CD4-positive, alpha-beta T cell treated with Interleukin-2 at 100 ng/mL for 4 hours (primary cell): Measurements from ENCODE around the gene PPP1R37.

Experiments
- DNase-seq: peaks from one replicate; pipeline ENCODE4 v3.0.0-alpha.2; 2020; ENCODE audit warnings: low spot score

The PPP1R37 gene, protein sequence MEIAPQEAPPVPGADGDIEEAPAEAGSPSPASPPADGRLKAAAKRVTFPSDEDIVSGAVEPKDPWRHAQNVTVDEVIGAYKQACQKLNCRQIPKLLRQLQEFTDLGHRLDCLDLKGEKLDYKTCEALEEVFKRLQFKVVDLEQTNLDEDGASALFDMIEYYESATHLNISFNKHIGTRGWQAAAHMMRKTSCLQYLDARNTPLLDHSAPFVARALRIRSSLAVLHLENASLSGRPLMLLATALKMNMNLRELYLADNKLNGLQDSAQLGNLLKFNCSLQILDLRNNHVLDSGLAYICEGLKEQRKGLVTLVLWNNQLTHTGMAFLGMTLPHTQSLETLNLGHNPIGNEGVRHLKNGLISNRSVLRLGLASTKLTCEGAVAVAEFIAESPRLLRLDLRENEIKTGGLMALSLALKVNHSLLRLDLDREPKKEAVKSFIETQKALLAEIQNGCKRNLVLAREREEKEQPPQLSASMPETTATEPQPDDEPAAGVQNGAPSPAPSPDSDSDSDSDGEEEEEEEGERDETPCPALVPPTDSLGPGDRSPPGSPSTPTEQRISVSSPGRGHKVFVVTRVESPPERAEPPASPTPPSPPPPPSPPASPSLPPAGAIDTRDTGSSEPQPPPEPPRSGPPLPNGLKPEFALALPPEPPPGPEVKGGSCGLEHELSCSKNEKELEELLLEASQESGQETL

DNA sequence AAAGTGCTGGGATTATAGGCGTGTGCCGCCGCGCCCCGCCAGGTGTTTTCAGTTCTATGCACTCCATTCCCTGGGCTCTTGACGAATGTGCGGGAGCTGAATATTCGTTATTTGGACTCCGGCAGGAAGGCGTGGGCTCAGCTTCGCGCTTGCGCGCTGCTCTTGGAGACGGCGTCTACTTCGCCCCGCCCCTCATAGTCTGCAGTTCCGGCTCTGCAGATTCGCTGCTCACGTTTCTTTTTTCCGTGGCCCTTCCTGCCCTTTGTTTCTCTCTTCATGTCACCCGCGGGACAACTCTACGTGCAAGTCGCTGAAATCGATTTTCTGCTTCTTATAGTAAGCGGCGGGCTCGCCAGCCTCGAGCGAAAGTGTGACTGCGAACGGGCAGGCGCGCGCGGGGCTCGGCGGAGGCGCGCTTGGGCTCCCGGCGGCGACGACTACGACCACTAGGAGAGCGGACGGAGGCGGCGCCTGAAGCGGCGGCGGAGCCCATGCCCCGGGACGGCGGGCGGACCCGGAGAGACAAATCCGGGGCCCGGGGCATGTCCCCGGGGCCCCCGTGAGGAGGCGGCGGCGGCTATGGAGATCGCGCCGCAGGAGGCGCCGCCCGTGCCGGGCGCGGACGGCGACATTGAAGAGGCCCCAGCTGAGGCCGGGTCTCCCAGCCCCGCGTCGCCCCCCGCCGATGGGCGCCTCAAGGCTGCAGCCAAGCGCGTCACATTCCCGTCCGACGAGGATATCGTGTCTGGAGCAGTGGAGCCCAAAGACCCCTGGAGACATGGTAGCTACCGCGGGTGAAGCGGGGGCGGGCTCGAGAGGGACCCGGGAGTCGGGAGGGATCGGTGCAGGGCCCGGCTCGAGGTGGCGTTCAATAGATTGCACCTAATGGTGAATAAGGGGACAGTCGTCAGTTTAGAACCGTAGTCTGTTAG lies at the start of gene PPP1R37:
Gene PPP1R37, plus strand, starts transcription at position 433 of the 932 bp plus-strand sequence. Its CDS starts 147 bp downstream, at position 580.
- DNase-seq: peak; percentile 95

DNA sequence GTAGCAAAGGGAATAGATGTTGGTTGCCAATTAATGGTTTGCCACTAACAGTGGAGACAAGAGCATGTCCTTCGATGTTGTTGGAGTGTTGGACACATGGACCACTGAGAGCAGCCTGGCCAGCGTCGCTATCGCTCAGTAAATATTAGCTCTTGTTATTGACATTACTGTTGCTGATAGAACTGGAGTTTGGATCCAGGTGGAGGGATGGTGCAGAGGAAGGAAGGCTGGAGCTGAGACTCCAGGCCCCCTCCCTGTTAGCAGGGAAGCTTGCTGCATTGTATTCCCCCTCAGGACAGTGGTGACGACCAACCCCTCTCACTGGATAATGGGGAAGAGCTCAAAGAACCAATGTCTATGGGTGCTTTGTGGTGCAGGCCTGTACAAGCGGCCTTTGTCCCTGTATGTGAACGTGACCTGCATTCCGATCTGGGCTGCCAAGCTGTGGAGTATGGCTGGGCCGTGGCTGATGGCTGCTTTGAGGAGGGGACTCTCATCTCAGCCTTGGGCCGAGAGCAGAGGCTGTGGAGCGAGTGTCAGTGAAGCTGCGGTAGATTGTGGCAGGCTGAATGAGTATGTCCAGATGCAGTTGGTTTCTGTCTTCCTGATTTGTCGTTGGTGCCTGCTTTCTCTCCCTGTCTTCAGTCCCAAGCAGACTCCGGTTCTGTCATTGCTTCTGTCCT lies 47.2 kb upstream of the PPP1R37 start:
- no peak for DNase-seq

DNA sequence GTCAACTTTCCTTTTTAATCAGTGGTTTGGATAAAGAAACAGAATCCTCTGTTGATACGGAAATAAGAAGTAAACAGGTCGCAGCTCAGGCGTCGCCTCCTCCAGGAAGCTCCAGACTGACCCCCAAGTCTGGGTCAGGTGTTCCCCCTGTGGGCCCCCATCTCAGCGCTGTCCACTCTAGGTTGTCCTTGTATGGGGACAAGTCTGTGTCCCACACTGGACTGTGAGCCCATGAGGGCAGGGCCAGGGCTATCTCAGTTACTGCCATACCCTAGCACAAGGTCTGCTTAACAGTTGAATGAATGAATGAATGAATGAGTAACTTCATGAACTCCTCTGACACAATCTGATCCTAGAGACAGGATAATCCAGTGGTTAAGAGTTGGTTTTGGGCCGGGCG lies 46.6 kb upstream of the PPP1R37 start:
- DNase-seq: no peak

DNA sequence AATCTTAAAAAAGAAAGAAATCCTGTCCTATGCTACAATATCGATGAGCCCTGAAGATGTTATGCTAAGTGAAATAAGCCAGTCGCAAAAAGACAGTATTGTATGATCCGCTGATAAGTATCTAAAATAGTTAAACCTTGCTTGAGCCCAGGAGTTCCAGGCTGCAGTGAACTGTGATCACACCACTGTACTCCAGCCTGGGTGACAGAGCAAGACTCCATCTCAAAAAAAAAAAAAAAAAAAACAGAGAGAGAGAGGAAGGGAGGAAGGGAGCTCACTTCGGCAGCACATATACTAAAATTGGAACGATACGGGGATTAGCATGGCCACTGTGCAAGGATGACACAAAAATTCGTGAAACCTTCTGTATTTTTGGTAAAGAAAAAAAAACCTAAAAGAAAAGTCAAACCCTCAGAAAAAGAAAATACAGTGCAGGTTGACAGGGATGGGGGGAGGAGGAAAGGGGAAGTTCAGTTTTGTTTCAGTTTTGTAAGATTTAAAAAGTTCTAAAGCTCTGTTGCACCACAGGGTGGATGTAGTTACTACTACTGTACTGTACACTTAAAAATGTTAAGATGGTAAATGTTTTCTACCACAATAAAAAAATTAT lies 45.7 kb upstream of the PPP1R37 start:
- no peak for DNase-seq

DNA sequence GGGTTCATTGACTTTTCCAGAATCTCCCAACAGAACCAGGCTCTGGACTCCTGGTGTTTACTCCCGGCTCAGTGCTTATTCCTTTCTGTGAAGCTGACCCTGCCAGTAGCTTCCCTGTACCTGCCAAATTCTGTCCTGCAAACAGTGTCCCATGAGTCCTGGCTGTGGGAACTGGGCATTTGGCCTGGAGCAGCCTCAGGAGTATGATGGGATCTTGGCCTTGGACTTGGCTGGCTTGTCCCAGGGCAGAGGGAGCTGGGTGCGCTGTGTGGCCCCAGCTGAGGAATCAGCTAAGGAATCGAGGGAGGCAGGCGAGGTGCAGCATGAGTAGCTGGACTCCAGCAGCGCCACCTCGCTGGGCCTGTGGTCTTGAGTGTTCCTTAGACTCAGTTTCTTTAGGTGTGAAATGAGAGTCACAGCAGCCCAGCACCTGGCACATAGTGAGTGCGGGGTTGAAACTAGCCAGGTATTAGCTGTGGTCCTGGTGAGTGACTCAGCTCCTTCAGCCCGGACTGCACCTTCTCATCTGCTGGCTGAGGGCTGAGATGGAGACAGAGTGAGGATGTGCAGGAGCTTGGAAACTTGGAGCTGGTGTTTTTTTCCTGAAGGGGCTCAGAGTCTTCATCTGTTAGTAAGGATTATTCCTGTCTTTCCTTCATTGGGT lies 43.8 kb upstream of the PPP1R37 start:
- DNase-seq: no peak

DNA sequence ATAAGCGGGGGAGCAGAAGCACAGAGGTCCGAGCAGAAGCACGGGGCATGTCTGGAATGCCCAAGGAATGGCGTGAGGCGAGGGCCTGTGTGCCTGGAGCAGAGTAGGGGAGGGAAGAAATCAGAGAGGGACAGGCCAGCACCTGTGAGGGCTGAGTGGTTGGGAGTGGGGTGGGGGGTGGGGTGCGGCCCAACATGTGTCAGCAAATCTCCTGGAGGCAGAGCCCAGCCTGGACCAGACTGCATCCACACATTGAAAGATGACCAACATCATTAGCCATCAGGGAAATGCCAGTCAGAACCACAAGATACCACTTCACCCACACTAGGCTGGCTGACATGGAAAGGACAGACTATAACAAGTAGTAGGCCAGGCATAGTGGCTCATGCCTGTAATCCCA lies 42.9 kb upstream of the PPP1R37 start:
- no peak for DNase-seq

DNA sequence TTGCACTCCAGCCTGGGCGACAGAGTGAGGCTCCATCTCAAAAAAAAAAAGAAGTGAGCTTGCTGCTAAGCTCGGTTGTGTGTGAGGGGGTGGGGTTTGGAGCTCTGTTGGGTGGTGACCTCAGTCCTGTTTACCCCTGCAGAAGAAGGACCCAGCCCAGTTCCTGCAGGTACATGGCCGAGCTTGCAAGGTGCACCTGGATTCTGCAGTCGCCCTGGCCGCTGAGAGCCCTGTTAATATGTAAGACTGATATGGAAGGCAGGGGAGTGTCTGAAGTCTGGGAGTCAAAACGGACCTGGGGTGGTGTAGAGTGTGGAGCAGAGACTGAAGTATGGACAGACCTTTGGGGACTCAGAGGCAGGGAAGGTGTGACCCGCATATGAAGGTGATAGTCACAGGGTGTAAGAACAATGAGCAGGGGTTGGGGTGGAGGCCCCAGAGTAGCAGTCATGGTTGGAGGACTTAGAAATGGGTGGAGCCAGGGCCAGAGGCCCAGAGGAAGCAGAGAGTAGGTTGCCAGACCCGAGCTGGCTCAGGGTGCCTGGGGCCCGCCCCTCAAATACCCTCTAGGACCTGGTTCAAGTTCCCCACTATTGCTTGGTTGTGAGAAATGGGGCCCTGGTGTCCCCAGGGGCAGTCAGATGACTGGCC lies 40.9 kb upstream of the PPP1R37 start:
- DNase-seq: no peak

DNA sequence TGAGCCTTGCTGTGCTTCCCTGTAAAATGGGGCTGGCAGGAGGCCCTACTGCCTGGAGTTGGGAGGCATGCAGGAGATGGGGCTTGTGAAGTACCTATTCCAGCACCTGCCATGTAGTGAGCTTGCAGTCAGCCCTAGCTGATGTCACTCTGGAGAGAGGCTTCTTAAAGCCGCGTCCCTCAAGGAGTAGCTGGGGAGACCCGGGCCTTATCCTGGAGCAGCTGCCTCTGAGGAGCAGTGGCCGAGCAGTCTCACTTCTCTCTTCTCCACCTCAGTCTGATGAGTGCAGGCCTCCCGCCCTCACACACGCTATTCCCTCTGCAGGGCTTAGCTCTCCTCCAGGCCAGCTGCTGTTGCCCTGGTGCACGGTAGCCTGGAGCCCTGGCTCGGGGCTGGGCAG lies 36.1 kb upstream of the PPP1R37 start:
- no peak for DNase-seq

DNA sequence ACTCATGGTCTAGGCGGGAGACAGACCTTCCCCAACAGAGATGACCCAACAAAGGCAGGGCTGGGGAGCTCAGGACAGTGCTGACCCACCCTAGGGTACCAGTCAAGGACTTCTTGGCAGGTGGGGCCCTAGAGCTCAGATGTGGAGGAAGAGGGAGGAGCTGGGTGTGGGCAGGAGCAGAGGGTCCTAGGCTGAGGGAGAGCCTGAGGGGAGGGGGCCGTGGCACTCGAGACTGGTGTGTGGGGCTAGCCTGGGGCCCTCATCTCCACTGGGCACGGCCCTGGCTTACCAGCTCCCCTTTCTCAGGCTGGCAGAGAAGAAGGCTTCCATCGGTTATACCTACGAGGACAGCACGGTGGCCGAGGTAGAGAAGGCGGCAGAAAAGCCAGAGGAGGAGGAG lies 35.5 kb upstream of the PPP1R37 start:
- DNase-seq: no peak

DNA sequence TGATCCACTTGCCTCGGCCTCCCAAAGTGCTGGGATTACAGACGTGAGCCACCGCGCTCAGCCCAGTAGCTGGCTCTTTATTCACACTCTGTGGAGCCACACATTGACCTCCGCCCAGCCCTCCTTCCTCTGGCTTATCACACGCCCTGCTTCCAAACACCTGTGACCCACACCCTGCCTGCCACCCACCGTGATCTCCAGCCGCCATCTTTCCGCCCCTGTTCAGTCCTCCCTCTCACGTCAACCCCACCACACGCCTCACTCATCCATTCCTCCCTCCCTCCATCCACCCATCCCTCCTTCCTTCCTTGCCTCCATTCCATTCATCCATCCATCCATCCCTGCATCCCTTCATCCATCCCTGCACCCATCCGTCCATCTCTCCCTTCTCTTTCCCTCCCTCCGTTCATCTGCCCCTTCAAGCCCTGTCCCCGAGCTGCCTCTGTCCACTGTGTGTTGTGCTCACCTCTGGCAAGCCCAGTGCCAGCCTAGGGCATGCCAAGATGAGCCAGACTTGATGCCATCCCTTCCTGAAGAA lies 34.3 kb upstream of the PPP1R37 start:
- no peak for DNase-seq

DNA sequence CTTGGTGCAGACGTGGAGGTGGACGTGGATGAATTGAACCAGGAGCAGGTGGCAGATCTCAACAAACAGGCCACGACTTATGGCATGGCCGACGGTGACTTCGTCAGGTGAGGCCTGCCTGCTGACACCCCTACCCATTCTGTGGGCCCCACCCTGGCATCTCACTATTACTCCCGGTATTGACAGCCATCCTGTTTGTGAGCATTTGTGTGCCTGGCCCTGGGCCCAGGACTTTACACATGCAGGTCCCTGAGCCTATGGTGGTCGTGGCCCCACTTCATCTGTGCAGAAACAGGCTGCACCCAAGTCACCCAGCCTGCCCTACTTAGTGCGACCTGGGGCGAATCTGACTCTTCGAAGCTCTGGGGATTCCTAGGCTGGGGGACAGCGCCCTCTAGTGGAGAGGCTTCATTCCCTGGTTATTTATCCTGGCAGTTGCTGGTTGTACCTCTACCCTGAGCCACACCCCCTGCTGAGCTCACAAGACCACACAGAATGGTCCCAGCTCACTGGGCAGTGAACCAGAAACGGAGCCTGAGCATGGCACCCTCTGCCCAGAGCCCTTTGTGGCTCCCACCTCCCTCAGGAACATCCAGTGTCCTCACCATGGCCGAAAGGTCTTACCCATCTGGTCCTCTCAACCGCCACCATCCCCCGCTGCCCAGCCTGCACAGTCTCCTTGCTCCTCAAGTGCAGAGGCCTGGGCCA lies 33.6 kb upstream of the PPP1R37 start:
- peak; percentile 87 for DNase-seq

DNA sequence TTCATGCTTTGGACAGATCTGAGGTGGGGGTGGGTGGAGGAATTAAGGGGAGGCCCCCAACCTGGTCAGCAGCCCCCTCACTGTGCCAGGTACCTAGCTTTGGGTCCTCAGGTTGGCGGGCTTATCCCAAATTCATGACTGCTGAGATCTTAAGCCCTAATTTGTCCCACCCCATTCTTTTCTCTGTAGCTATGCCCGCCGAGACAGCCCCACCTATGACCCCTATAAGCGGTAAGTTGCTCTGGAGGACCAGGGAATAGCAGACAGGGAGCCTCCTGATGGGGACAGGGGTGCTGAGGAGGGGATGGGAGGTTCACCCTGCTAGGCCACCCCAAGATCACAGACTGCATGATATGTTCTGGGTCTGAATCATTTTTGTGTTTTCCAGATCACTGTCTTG lies 31.0 kb upstream of the PPP1R37 start:
- DNase-seq: no peak

DNA sequence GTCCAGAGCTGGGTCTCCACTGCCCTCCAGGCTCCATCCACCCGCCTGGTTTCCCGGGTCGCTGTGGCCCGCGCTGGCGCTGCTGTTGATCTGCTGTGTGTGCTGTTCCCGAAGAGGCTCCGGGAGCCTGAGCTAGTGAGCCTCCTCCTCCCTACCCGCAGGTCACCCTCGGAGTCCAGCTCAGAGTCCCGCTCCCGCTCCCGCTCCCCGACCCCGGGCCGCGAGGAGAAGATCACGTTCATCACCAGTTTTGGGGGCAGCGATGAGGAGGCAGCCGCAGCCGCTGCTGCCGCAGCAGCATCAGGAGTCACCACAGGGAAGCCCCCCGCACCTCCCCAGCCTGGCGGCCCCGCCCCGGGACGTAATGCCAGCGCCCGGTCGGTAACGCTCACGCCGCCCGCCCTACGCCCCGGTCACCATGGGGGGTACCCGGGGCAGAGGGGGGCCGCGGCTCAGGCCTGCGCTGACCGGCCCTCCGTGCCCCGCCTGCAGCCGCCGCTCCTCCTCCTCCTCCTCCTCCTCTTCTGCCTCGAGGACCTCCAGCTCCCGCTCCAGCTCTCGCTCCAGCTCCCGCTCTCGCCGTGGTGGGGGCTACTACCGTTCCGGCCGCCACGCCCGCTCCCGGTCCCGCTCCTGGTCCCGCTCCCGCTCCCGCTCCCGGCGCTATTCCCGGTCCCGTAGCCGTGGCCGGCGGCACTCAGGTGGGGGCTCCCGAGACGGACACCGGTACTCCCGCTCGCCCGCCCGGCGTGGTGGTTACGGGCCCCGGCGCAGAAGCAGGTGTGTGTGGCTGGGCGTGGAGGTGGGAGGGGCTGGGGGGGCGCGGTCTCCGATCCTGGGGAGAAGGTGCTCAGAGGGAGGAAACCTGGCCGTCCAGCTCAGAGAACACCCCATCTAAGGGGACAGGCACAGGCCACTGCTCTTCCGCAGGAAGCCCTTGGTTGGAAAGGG lies 28.9 kb upstream of the PPP1R37 start:
- DNase-seq: no peak

DNA sequence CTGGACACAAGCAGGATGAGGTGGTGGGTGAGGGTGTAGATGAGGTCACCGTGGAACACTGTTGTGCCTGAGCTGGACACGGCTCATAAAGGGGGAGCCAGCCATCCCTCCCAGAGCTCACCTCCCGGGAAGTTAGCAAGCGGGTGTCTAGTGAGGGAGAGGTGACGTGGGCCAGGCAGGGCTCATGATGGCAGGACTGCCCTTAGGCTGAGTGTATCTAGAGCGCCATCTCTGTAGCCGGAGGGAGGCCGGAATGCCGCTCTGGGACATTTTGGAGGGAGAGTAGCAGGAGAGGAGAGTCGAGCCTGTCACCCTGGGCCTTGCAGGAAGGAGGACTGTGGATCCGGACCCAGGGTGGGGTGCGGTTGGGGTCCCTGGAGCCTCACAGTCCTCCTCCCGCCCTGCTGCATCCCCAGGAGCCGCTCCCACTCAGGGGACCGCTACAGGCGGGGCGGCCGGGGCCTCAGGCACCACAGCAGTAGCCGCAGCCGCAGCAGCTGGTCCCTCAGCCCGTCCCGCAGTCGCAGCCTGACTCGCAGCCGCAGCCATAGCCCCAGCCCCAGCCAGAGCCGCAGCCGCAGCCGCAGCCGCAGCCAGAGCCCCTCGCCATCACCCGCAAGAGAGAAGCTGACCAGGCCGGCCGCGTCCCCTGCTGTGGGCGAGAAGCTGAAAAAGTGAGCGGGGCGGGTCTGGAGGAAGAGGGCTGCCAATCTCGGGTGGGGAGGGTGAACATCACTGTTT lies 25.9 kb upstream of the PPP1R37 start:
- no peak for DNase-seq

DNA sequence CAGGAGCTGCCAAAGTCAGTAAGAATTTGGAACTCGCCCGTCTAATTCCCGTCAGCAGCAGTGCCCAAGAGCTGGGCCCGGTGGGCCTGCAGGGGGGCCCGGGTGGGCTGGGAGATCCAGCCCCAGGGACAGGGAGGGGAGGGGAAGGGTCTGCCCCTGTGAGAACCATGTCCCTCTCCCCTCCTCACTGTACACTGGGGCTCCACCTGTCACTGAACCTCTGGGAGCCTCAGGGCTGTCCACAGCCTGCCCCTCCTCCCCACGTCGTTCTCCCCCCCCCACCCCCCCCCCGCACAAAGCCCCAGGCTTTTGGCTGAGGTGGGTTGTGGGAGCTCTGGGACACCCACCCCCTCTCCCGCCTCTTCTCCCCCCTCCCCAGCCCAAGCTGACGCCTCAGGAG lies 24.9 kb upstream of the PPP1R37 start:
- DNase-seq: no peak

DNA sequence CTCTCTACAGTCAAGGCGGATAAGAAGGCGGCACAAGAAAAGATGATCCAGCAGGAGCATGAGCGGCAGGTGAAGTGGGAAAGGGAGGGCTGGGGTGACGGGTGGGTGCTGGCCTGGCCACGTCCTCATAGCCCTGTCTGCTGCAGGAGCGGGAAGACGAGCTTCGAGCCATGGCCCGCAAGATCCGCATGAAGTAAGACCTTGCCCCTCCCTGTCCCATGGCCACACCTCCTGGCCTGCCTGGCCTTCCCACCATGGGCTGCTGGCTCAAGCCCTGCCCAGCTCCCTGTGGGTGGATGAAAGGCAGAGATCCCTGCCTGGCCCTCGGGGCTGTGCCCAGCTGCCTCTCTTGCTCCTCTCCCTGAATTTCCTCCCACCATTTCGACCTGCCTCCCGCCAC lies 23.9 kb upstream of the PPP1R37 start:
- no peak for DNase-seq

DNA sequence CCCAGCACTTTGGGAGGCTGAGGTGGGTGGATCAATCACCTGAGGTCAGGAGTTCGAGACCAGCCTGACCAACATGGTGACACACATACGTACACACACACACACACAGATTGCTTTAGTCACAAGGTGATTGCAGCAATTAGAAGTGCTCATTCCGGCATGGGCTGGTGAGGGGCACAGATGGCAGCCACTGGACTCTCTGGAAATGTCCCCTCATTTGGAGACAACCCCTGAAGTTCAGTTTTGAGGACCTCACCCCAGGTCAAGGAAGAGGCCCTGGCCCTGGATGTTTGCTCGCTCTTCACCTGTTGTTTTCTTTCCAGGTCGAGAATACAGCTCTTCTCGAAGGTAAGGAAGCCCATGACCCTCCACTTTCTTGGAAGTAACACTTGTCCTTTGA lies 22.8 kb upstream of the PPP1R37 start:
- DNase-seq: no peak
